ENCODE data around the gene TTLL12.

DNA sequence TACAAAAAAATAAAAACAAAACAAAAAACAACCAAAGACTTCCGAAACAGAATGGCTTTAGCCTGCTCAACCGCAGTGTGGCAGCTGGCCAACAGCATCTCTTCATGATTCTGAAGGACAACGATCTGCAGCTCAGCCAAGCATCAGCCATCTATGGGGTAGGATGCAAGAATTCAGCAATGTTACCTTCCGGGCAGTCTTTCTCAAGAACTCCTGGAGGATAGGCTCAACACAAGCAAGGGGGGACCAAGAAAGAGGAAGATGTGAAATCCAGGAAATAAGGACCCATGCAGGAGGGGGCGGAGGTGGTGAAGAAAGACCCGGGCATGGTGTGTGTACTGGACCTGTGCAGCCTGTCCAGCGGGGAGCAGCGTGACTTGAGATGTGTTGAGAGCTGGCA lies 39.1 kb downstream of the TTLL12 start:
- TF ChIP-seq, protein P1, sequence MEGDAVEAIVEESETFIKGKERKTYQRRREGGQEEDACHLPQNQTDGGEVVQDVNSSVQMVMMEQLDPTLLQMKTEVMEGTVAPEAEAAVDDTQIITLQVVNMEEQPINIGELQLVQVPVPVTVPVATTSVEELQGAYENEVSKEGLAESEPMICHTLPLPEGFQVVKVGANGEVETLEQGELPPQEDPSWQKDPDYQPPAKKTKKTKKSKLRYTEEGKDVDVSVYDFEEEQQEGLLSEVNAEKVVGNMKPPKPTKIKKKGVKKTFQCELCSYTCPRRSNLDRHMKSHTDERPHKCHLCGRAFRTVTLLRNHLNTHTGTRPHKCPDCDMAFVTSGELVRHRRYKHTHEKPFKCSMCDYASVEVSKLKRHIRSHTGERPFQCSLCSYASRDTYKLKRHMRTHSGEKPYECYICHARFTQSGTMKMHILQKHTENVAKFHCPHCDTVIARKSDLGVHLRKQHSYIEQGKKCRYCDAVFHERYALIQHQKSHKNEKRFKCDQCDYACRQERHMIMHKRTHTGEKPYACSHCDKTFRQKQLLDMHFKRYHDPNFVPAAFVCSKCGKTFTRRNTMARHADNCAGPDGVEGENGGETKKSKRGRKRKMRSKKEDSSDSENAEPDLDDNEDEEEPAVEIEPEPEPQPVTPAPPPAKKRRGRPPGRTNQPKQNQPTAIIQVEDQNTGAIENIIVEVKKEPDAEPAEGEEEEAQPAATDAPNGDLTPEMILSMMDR (IDR thresholded peaks at IDR 0.05; ENCODE audit: insufficient read depth, low read depth, low read length) = no peak
- no peak for TF ChIP-seq EZH2 (IDR thresholded peaks at IDR 0.05; ENCODE audit: insufficient read depth, low read length)

Measured in astrocyte (in vitro differentiated cells and primary cell).